HCT116 (cell line): ENCODE measurements around the gene GRM5. TPM values are rescaled to one million over a fixed set of nuclear protein-coding genes. Genes with fewer than 3 reads are reported as not detected.

Source experiments
- ATAC-seq: fragments of 200-7000 bp; cut with Tn5 transposase; 2 replicates; pipeline ENCODE4 v1.9.1; 2020; ENCODE audit warnings: mild to moderate bottlenecking, moderate library complexity
- BruUV-seq: library from RNA; stranded (reverse); fragments of 400-500 nt; replicated peaks from 2 replicates; lab custom pipeline; 2021; lab: Mats Ljungman, UMichigan
- CTCF ChIA-PET: fragments of 300-600 bp; sonication (Branson Sonifier 250); formaldehyde crosslinking; loops from one replicate; lab custom pipeline; 2021; ENCODE audit warnings: antibody characterized with exemption; lab: Charles Lee
- POLR2A ChIA-PET: fragments of 300-600, 350-600 bp; sonication (Branson Sonifier 250); formaldehyde crosslinking; loops from one replicate; lab custom pipeline; 2021; ENCODE audit warnings: antibody characterized with exemption; lab: Charles Lee
- RAD21 ChIA-PET, 2 experiments: fragments of 300-600 bp; sonication (Branson Sonifier 250); formaldehyde crosslinking; loops; one replicate each; lab custom pipeline; 2023; ENCODE audit warnings: low total read pairs in 2 of 2; ENCODE audit not compliant: uncharacterized antibody in 2 of 2, unreplicated experiment in 2 of 2, low non-redundant PET in 1 of 2; lab: Charles Lee
- DNase-seq: peaks from one replicate; pipeline ENCODE4 v3.0.0-alpha.2; 2010; ENCODE audit warnings: low read depth, low spot score
- H2AFZ ChIP-seq: fragments of 200-600 bp; shearing (Covaris generic), sonication (generic); 2 replicates; pipeline ENCODE4 v1.6.1; 2017; ENCODE audit warnings: low read depth, mixed run types, mixed read lengths, antibody characterized with exemption, low read length; ENCODE audit not compliant: poor library complexity, severe bottlenecking
- H3K27ac ChIP-seq: 2 replicates; pipeline ENCODE4 v1.5.1; 2012; ENCODE audit warnings: low read depth, low read length
- H3K27me3 ChIP-seq: fragments of 200-600 bp; sonication (generic); 2 replicates; pipeline ENCODE4 v1.6.1; 2016; ENCODE audit warnings: mixed run types, low read length, mixed read lengths; ENCODE audit not compliant: insufficient read depth
- H3K36me3 ChIP-seq, 2 experiments: fragments of 200-500 bp in 1 of 2; fragments of 200-600 bp in 1 of 2; sonication (Bioruptor generic) in 1 of 2; sonication (generic) in 1 of 2; 2 replicates each; pipeline versions ENCODE4 v1.5.1 to v1.6.1; 2014 to 2016; ENCODE audit warnings: low read length in 2 of 2, inconsistent platforms in 1 of 2, mixed read lengths in 1 of 2, mixed run types in 1 of 2; ENCODE audit not compliant: insufficient read depth in 2 of 2, control insufficient read depth in 1 of 2
- H3K4me1 ChIP-seq, 2 experiments: fragments of 200-600 bp in 1 of 2; sonication (generic) in 1 of 2; 2 replicates each; pipeline versions ENCODE4 v1.5.1 to v1.6.1; 2012 to 2017; ENCODE audit warnings: low read length in 2 of 2, inconsistent platforms in 1 of 2, mild to moderate bottlenecking in 1 of 2, mixed read lengths in 1 of 2, mixed run types in 1 of 2, moderate library complexity in 1 of 2; ENCODE audit not compliant: insufficient read depth in 2 of 2, control insufficient read depth in 1 of 2
- H3K4me2 ChIP-seq: fragments of 200-600 bp; sonication (generic); 2 replicates; pipeline ENCODE4 v1.6.1; 2017; ENCODE audit warnings: mixed run types, low read length, mixed read lengths
- H3K4me3 ChIP-seq, 2 experiments: fragments of 200-600 bp in 1 of 2; sonication (generic) in 1 of 2; replicated peaks in 1 of 2; 2 replicates each; pipeline ENCODE4 v1.5.1; 2011 to 2016; ENCODE audit warnings: low read length in 2 of 2, control low read depth in 1 of 2, low read depth in 1 of 2, mild to moderate bottlenecking in 1 of 2, mixed read lengths in 1 of 2, mixed run types in 1 of 2
- H3K79me2 ChIP-seq: fragments of 200-600 bp; sonication (generic); 2 replicates; pipeline ENCODE4 v1.6.1; 2017; ENCODE audit warnings: mild to moderate bottlenecking, mixed run types, low read length, moderate library complexity, mixed read lengths; ENCODE audit not compliant: insufficient read depth
- H3K9ac ChIP-seq: fragments of 200-600 bp; sonication (generic); 2 replicates; pipeline ENCODE4 v1.6.1; 2016; ENCODE audit warnings: low read length, mixed read lengths
- H3K9me2 ChIP-seq: fragments of 200-600 bp; sonication (generic), shearing (Covaris generic); 2 replicates; pipeline ENCODE4 v1.6.1; 2017; ENCODE audit warnings: mixed run types, mild to moderate bottlenecking, moderate library complexity; ENCODE audit not compliant: insufficient read depth
- H3K9me3 ChIP-seq, 2 experiments: fragments of 200-500 bp in 1 of 2; fragments of 200-600 bp in 1 of 2; sonication (Bioruptor generic) in 1 of 2; sonication (generic) in 1 of 2; 2 replicates each; pipeline ENCODE4 v1.6.1; 2014 to 2017; ENCODE audit warnings: low read length in 2 of 2, mixed read lengths in 2 of 2, inconsistent platforms in 1 of 2, low read depth in 1 of 2, mild to moderate bottlenecking in 1 of 2, mixed run types in 1 of 2, moderate library complexity in 1 of 2; ENCODE audit not compliant: control insufficient read depth in 1 of 2, insufficient read depth in 1 of 2
- H4K20me1 ChIP-seq: fragments of 200-600 bp; sonication (generic), shearing (Covaris generic); 2 replicates; pipeline ENCODE4 v1.6.1; 2017; ENCODE audit warnings: mixed run types, mild to moderate bottlenecking, moderate library complexity; ENCODE audit not compliant: insufficient read depth
- ELF1 ChIP-seq: IDR thresholded peaks from 2 replicates; pipeline ENCODE4 v1.6.1; 2012; ENCODE audit warnings: low read depth, borderline replicate concordance
- FOSL1 ChIP-seq: IDR thresholded peaks from 2 replicates; pipeline ENCODE4 v1.6.1; 2012; ENCODE audit warnings: low read depth
- POLR2AphosphoS5 ChIP-seq: IDR thresholded peaks from 2 replicates; pipeline ENCODE4 v1.6.1; 2011; ENCODE audit warnings: mild to moderate bottlenecking, low read depth, low read length, moderate library complexity
- SIN3A ChIP-seq: IDR thresholded peaks from 2 replicates; pipeline ENCODE4 v1.6.1; 2012; ENCODE audit warnings: low read depth
- SRF ChIP-seq: IDR thresholded peaks from 2 replicates; pipeline ENCODE4 v1.6.1; 2012; ENCODE audit warnings: low read depth
- ZNF274 ChIP-seq: fragments of 200-500 bp; sonication (Bioruptor generic); IDR thresholded peaks from 2 replicates; pipeline ENCODE4 v1.6.1; 2014; ENCODE audit warnings: mild to moderate bottlenecking, low read depth, low read length, inconsistent platforms
- intact Hi-C: fragments of 100-400 bp; cut with micrococcal nuclease; formaldehyde crosslinking; loops from 2 replicates; pipeline ENCODE4 v1.10.0; 2022
- total RNA-seq: library from RNA; stranded (reverse); gene quantifications from one replicate; pipeline ENCODE4 v1.2.1, GENCODE V29; 2021; ENCODE audit not compliant: unreplicated experiment
- TF ChIP-seq, protein P1 (sequence below): IDR thresholded peaks from 2 replicates; pipeline ENCODE4 v1.6.1; 2012; ENCODE audit warnings: low read depth

GRM5 gene
- total RNA-seq, 1 experiment from 2014 or later, result not detected

DNA sequence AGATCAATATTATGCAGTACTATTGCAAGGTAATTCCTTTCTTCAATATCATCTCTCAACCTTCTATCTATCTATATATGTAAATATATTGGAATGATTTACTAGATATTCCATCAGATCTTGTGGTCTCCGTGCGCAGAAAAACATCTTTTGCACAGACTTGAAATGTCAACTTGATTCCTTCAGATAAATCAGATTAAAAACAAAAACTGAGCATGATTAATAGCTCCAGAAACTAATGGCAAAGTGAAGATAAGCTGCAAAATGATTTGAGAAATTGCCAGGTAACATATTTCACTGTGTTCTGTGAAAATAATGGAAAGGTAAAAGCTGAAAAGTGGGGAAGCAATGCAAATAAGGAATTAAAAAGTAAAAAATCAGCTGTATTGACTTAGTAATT lies 528.2 kb downstream of the GRM5 start:
- H3K9me2 ChIP-seq, result no peaks in the 10 kb centered on the region
- BruUV-seq, result no TSS peak
- POLR2A ChIA-PET, result interaction anchor here (1.5 kb wide), 1 partner anchor 22 kb away, joined by 3 read pairs; no protein-coding TSS in a partner anchor
- RAD21 ChIA-PET, result no interaction called here
- H3K4me3 ChIP-seq, result no peak overlapping the region
- CTCF ChIA-PET, result interaction anchor here (1.4 to 1.6 kb wide), 2 partner anchors 14 to 521 kb away, joined by 7 read pairs; no protein-coding TSS in a partner anchor
- H3K9me3 ChIP-seq, result no peaks in the 10 kb centered on the region
- H3K9ac ChIP-seq, result no peak overlapping the region
- H3K4me2 ChIP-seq, result peak overlapping the region; percentile 27; the same call in 1 of the 2 replicates
- H3K27ac ChIP-seq, result no peak overlapping the region
- H3K4me1 ChIP-seq, result peaks cover 4 to 33% of the 10 kb centered on the region in 2 experiments; a peak in 3 of 4 replicates
- TF ChIP-seq SRF (no peak), SIN3A (no peak), POLR2AphosphoS5 (no peak), ZNF274 (no peak), ELF1 (no peak), FOSL1 (no peak)
- TF ChIP-seq, protein P1, sequence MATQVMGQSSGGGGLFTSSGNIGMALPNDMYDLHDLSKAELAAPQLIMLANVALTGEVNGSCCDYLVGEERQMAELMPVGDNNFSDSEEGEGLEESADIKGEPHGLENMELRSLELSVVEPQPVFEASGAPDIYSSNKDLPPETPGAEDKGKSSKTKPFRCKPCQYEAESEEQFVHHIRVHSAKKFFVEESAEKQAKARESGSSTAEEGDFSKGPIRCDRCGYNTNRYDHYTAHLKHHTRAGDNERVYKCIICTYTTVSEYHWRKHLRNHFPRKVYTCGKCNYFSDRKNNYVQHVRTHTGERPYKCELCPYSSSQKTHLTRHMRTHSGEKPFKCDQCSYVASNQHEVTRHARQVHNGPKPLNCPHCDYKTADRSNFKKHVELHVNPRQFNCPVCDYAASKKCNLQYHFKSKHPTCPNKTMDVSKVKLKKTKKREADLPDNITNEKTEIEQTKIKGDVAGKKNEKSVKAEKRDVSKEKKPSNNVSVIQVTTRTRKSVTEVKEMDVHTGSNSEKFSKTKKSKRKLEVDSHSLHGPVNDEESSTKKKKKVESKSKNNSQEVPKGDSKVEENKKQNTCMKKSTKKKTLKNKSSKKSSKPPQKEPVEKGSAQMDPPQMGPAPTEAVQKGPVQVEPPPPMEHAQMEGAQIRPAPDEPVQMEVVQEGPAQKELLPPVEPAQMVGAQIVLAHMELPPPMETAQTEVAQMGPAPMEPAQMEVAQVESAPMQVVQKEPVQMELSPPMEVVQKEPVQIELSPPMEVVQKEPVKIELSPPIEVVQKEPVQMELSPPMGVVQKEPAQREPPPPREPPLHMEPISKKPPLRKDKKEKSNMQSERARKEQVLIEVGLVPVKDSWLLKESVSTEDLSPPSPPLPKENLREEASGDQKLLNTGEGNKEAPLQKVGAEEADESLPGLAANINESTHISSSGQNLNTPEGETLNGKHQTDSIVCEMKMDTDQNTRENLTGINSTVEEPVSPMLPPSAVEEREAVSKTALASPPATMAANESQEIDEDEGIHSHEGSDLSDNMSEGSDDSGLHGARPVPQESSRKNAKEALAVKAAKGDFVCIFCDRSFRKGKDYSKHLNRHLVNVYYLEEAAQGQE, result no peak
- DNase-seq (no peak), ATAC-seq (no peak)
- H3K36me3 ChIP-seq, result no peaks in the 10 kb centered on the region
- H3K79me2 ChIP-seq, result no peaks in the 10 kb centered on the region
- H3K27me3 ChIP-seq, result no peaks in the 10 kb centered on the region
- intact Hi-C loops, result no loop called here
- H2AFZ ChIP-seq, result peak overlapping the region; percentile 63
- no peaks in the 10 kb centered on the region for H4K20me1 ChIP-seq
